NCI-H2107 treated with DMSO at 0.1 percent for 48 hours (cell line): ENCODE results near the gene KLHL26.

Experiments
- DNase-seq: peaks from one replicate; lab custom pipeline; 2025; ENCODE audit not compliant: unreplicated experiment; lab: John Stamatoyannopoulos, UW

The KLHL26 gene

GRCh38 chr19:18612772-18613588, 23.8 kb upstream of the KLHL26 start, which contains the start of gene TMEM59L:
TMEM59L (plus strand) TSS chr19:18612870; CDS start chr19:18612959, 89 bp downstream.
- DNase-seq = no peak

GRCh38 chr19:18613589-18614234, 23.1 kb upstream of the KLHL26 start:
- DNase-seq = no peak

GRCh38 chr19:18616023-18616422, 20.8 kb upstream of the KLHL26 start:
- no peak for DNase-seq

- no peak for DNase-seq
These were observed 19.3 kb upstream of the KLHL26 start for GRCh38 chr19:18617562-18617961.

- DNase-seq = no peak
These were observed 18.6 kb upstream of the KLHL26 start for GRCh38 chr19:18618236-18618635.

- no peak for DNase-seq
These were observed 16.5 kb upstream of the KLHL26 start for GRCh38 chr19:18620311-18620710.

- no peak for DNase-seq
These were observed 15.9 kb upstream of the KLHL26 start for GRCh38 chr19:18620902-18621301.

- no peak for DNase-seq
These were observed 9.9 kb upstream of the KLHL26 start for GRCh38 chr19:18626906-18627305.

- no peak for DNase-seq
These were observed 7.4 kb upstream of the KLHL26 start for GRCh38 chr19:18629166-18630088.

GRCh38 chr19:18633321-18633720, 3.5 kb upstream of the KLHL26 start:
- peak; percentile 16 for DNase-seq

GRCh38 chr19:18634612-18635297, 2.1 kb upstream of the KLHL26 start:
- DNase-seq = peak; percentile 54

- DNase-seq = no peak
These were observed 1.0 kb upstream of the KLHL26 start for GRCh38 chr19:18635831-18636182.

- peak; percentile 86 for DNase-seq
These were observed 452 bp upstream of the KLHL26 start for GRCh38 chr19:18636183-18636968.

- peak; percentile 53 for DNase-seq
These were observed 1.1 kb downstream of the KLHL26 start for GRCh38 chr19:18637673-18638630.

- DNase-seq = no peak
These were observed 2.9 kb downstream of the KLHL26 start for GRCh38 chr19:18639706-18640243.

GRCh38 chr19:18644196-18645034, 7.6 kb downstream of the KLHL26 start:
- no peak for DNase-seq

GRCh38 chr19:18645035-18645511, 8.2 kb downstream of the KLHL26 start:
- no peak for DNase-seq
